H1 (cell line): ENCODE data around the gene LRRC8D. TPM values are rescaled to one million over a fixed set of nuclear protein-coding genes. Genes with fewer than 3 reads are reported as not detected.

ENCODE experiments used
- CTCF ChIA-PET: fragments of 300-600 bp; sonication (Branson Sonifier 250); formaldehyde crosslinking; loops from one replicate; lab custom pipeline; 2021; ENCODE audit not compliant: partially characterized antibody; lab: Charles Lee
- POLR2A ChIA-PET: fragments of 300-600 bp; sonication (Branson Sonifier 250); formaldehyde crosslinking; loops from one replicate; lab custom pipeline; 2021; ENCODE audit warnings: inconsistent platforms; ENCODE audit not compliant: partially characterized antibody; lab: Charles Lee
- DNase-seq, 2 experiments: peaks; one replicate each; pipeline versions ENCODE4 v3.0.0 to v3.0.0-alpha.2; 2010 to 2022; ENCODE audit warnings: low spot score in 2 of 2, low read depth in 1 of 2, mixed read lengths in 1 of 2
- FAIRE-seq: peaks from 2 replicates; lab custom pipeline; 2011; peaks lifted over from hg19 to GRCh38; lab: Jason Lieb, UNC
- H2AFZ ChIP-seq: 2 replicates; pipeline ENCODE4 v1.8.1; 2012; ENCODE audit warnings: low read length, inconsistent platforms
- H2AK5ac ChIP-seq: 2 replicates; pipeline ENCODE4 v1.6.1; 2013; ENCODE audit warnings: low read depth, low read length
- H2BK120ac ChIP-seq: replicated peaks from 2 replicates; pipeline ENCODE3; 2013; ENCODE audit warnings: low read depth, low read length, inconsistent platforms
- H2BK12ac ChIP-seq: 2 replicates; pipeline ENCODE4 v1.6.1; 2013; ENCODE audit warnings: low read depth, low read length
- H2BK15ac ChIP-seq: 2 replicates; pipeline ENCODE4 v1.6.1; 2013; ENCODE audit warnings: low read length
- H2BK20ac ChIP-seq: 2 replicates; pipeline ENCODE4 v1.6.1; 2013; ENCODE audit warnings: low read length
- H2BK5ac ChIP-seq: 2 replicates; pipeline ENCODE4 v1.6.1; 2013; ENCODE audit warnings: low read depth, low read length
- H3K14ac ChIP-seq: 2 replicates; pipeline ENCODE4 v1.6.1; 2013; ENCODE audit warnings: inconsistent platforms; ENCODE audit not compliant: insufficient read length
- H3K18ac ChIP-seq: 2 replicates; pipeline ENCODE4 v1.6.1; 2013; ENCODE audit warnings: low read length; ENCODE audit errors: extremely low read depth
- H3K23ac ChIP-seq: 2 replicates; pipeline ENCODE4 v1.6.1; 2013; ENCODE audit warnings: inconsistent platforms; ENCODE audit not compliant: insufficient read length
- H3K23me2 ChIP-seq: 2 replicates; pipeline ENCODE4 v1.6.1; 2013; ENCODE audit warnings: low read depth, low read length
- H3K27ac ChIP-seq: 2 replicates; pipeline ENCODE4 v1.6.1; 2011; ENCODE audit warnings: low read depth, low read length, inconsistent platforms
- H3K27me3 ChIP-seq, 4 experiments: replicated peaks in 1 of 4; 1 replicate in 1 of 4; 2 replicates in 3 of 4; pipeline versions ENCODE4 v1.6.1 to v1.8.1; 2011 to 2013; ENCODE audit warnings: low read length in 3 of 4, mild to moderate bottlenecking in 3 of 4, inconsistent platforms in 2 of 4, mixed read lengths in 2 of 4, moderate library complexity in 1 of 4; ENCODE audit not compliant: control insufficient read depth in 3 of 4, insufficient read depth in 3 of 4; ENCODE audit errors: extremely low read depth in 1 of 4
- H3K36me3 ChIP-seq, 4 experiments: 2 replicates each; pipeline versions ENCODE4 v1.6.1 to v1.8.1; 2011 to 2013; ENCODE audit warnings: mild to moderate bottlenecking in 4 of 4, low read length in 3 of 4, moderate library complexity in 2 of 4, control low read depth in 1 of 4, inconsistent platforms in 1 of 4; ENCODE audit not compliant: insufficient read depth in 4 of 4, control insufficient read depth in 2 of 4
- H3K4ac ChIP-seq: replicated peaks from 2 replicates; pipeline ENCODE3; 2013; ENCODE audit warnings: low read length, low read depth, mixed read lengths, inconsistent platforms; ENCODE audit not compliant: insufficient read length
- H3K4me1 ChIP-seq, 4 experiments: replicated peaks in 1 of 4; 1 replicate in 1 of 4; 2 replicates in 3 of 4; pipeline versions ENCODE4 v1.6.1 to v1.8.1; 2011 to 2013; ENCODE audit warnings: low read length in 3 of 4, inconsistent platforms in 2 of 4, mixed read lengths in 1 of 4; ENCODE audit not compliant: insufficient read depth in 4 of 4, control insufficient read depth in 3 of 4
- H3K4me2 ChIP-seq, 2 experiments: 2 replicates each; pipeline versions ENCODE4 v1.6.1 to v1.8.1; 2011 to 2013; ENCODE audit warnings: low read depth in 2 of 2, low read length in 2 of 2, control low read depth in 1 of 2, inconsistent platforms in 1 of 2, mild to moderate bottlenecking in 1 of 2; ENCODE audit not compliant: insufficient read depth in 1 of 2
- H3K4me3 ChIP-seq, 4 experiments: fragments of 200-600, 300-600 bp in 1 of 4; sonication (generic), shearing (Covaris generic), sonication (Bioruptor Twin) in 1 of 4; 2 replicates each; pipeline versions ENCODE4 v1.5.1 to v1.8.1; 2011 to 2016; ENCODE audit warnings: low read length in 4 of 4, low read depth in 3 of 4, control low read depth in 2 of 4, inconsistent platforms in 2 of 4, mild to moderate bottlenecking in 2 of 4, mixed read lengths in 1 of 4, moderate library complexity in 1 of 4; ENCODE audit not compliant: insufficient read depth in 2 of 4; ENCODE audit errors: extremely low read depth in 1 of 4
- H3K56ac ChIP-seq: replicated peaks from 2 replicates; pipeline ENCODE3; 2013; ENCODE audit warnings: low read depth, mild to moderate bottlenecking, mixed read lengths, low read length, inconsistent platforms; ENCODE audit not compliant: insufficient read length
- H3K79me1 ChIP-seq: 2 replicates; pipeline ENCODE4 v1.6.1; 2013; ENCODE audit warnings: low read depth, low read length, control low read depth
- H3K79me2 ChIP-seq, 2 experiments: 2 replicates each; pipeline versions ENCODE4 v1.6.1 to v1.8.1; 2012 to 2013; ENCODE audit warnings: low read length in 2 of 2, mild to moderate bottlenecking in 2 of 2, inconsistent platforms in 1 of 2; ENCODE audit not compliant: insufficient read depth in 2 of 2, control insufficient read depth in 1 of 2
- H3K9ac ChIP-seq, 4 experiments: replicated peaks in 1 of 4; 1 replicate in 1 of 4; 2 replicates in 3 of 4; pipeline versions ENCODE4 v1.6.1 to v1.8.1; 2011 to 2013; ENCODE audit warnings: low read depth in 3 of 4, low read length in 3 of 4, control low read depth in 2 of 4, mild to moderate bottlenecking in 2 of 4, moderate library complexity in 2 of 4, inconsistent platforms in 1 of 4; ENCODE audit errors: extremely low read depth in 1 of 4
- H3K9me3 ChIP-seq, 2 experiments: 2 replicates each; pipeline versions ENCODE4 v1.6.1 to v1.8.1; 2012 to 2013; ENCODE audit warnings: mild to moderate bottlenecking in 2 of 2, moderate library complexity in 2 of 2, control low read depth in 1 of 2, inconsistent platforms in 1 of 2, low read depth in 1 of 2, low read length in 1 of 2, mixed read lengths in 1 of 2; ENCODE audit not compliant: insufficient read depth in 2 of 2
- H4K20me1 ChIP-seq, 2 experiments: replicated peaks in 1 of 2; 2 replicates each; pipeline versions ENCODE3 to v1.8.1; 2011 to 2013; ENCODE audit warnings: inconsistent platforms in 2 of 2, low read length in 2 of 2, mild to moderate bottlenecking in 1 of 2; ENCODE audit not compliant: insufficient read depth in 2 of 2, control insufficient read depth in 1 of 2
- H4K5ac ChIP-seq: 2 replicates; pipeline ENCODE4 v1.6.1; 2013; ENCODE audit warnings: low read length, low read depth, mixed read lengths, inconsistent platforms; ENCODE audit not compliant: insufficient read length
- H4K8ac ChIP-seq: 2 replicates; pipeline ENCODE4 v1.8.0; 2013; ENCODE audit warnings: mild to moderate bottlenecking, moderate library complexity, low read length, inconsistent platforms; ENCODE audit not compliant: insufficient read depth; ENCODE audit errors: extremely low read depth
- H4K91ac ChIP-seq: replicated peaks from 2 replicates; pipeline ENCODE3; 2013; ENCODE audit warnings: low read length, mixed read lengths, inconsistent platforms; ENCODE audit not compliant: insufficient read length
- CEBPB ChIP-seq: IDR thresholded peaks from 2 replicates; pipeline ENCODE4 v1.6.1; 2012; ENCODE audit warnings: low read depth, low read length
- CHD2 ChIP-seq: IDR thresholded peaks from 2 replicates; pipeline ENCODE4 v1.6.1; 2012; ENCODE audit warnings: low read length, improper control_type of control experiment
- JUND ChIP-seq: IDR thresholded peaks from 2 replicates; pipeline ENCODE4 v1.6.1; 2011; ENCODE audit warnings: mild to moderate bottlenecking, improper control_type of control experiment, low read length
- RAD21 ChIP-seq, 2 experiments: IDR thresholded peaks in 1 of 2; conservative IDR thresholded peaks in 1 of 2; 2 replicates each; pipeline ENCODE4 v1.6.1; 2011; ENCODE audit warnings: low read depth in 2 of 2, low read length in 2 of 2, improper control_type of control experiment in 1 of 2, inconsistent platforms in 1 of 2, mild to moderate bottlenecking in 1 of 2, moderate library complexity in 1 of 2
- TBP ChIP-seq: IDR thresholded peaks from 2 replicates; pipeline ENCODE4 v1.6.1; 2011; ENCODE audit warnings: low read depth, low read length, improper control_type of control experiment
- TEAD4 ChIP-seq: IDR thresholded peaks from 2 replicates; pipeline ENCODE4 v1.6.1; 2012; ENCODE audit warnings: low read depth, low read length, inconsistent platforms, mixed read lengths
- YY1 ChIP-seq: IDR thresholded peaks from 2 replicates; pipeline ENCODE4 v1.6.1; 2011; ENCODE audit warnings: low read depth, mild to moderate bottlenecking, low read length
- WGBS, 2 experiments: shearing (Covaris generic) in 1 of 2; methylation state at CpG; one replicate each; pipeline versions ENCODE4 v1.1.6 to v1.1.7; 2013 to 2015; ENCODE audit warnings: low lambda C conversion rate in 2 of 2, mixed read lengths in 2 of 2, inconsistent platforms in 1 of 2, low coverage in 1 of 2, missing lambda C conversion rate in 1 of 2; ENCODE audit not compliant: insufficient replicate concordance in 2 of 2, insufficient coverage in 1 of 2, insufficient read length in 1 of 2; ENCODE audit errors: extremely low coverage in 1 of 2, missing lambda C conversion rate in 1 of 2; 5-methylcytosine and 5-hydroxymethylcytosine counted together
- polyA plus RNA-seq, 7 experiments: library from polyadenylated mRNA; depleted of rRNA in 3 of 7; stranded (reverse) in 5 of 7; unstranded in 2 of 7; fragments of >200 nt in 5 of 7; fragments of 200-250 nt in 2 of 7; gene quantifications; 1 replicate in 5 of 7; 2 replicates in 1 of 7; 4 replicates in 1 of 7; pipeline versions ENCODE4 v1.2.1 to v1.2.3, GENCODE V29; 2011 to 2013; ENCODE audit warnings: missing spikeins in 2 of 7, mixed read lengths in 2 of 7
- total RNA-seq: library from RNA; stranded (reverse); fragmentation: NEBNext Ultra II Directional; extraction: Animal tissue kit (Norgen Biotek cat#: 25700); gene quantifications from 2 replicates; pipeline ENCODE4 v1.2.1, GENCODE V29; 2021
- TF ChIP-seq, protein P1 (sequence below): IDR thresholded peaks from 2 replicates; pipeline ENCODE4 v1.6.1; 2012; ENCODE audit warnings: low read length, inconsistent platforms
- TF ChIP-seq, protein P2 (sequence below): IDR thresholded peaks from 2 replicates; pipeline ENCODE4 v1.6.1; 2012; ENCODE audit warnings: inconsistent platforms

LRRC8D gene
- total and polyA plus RNA-seq, 2 of the 8 experiments (the other 6 are each of a cell fraction or from before 2014, with no cell fraction given): 42.0 to 58.5 TPM

DNA sequence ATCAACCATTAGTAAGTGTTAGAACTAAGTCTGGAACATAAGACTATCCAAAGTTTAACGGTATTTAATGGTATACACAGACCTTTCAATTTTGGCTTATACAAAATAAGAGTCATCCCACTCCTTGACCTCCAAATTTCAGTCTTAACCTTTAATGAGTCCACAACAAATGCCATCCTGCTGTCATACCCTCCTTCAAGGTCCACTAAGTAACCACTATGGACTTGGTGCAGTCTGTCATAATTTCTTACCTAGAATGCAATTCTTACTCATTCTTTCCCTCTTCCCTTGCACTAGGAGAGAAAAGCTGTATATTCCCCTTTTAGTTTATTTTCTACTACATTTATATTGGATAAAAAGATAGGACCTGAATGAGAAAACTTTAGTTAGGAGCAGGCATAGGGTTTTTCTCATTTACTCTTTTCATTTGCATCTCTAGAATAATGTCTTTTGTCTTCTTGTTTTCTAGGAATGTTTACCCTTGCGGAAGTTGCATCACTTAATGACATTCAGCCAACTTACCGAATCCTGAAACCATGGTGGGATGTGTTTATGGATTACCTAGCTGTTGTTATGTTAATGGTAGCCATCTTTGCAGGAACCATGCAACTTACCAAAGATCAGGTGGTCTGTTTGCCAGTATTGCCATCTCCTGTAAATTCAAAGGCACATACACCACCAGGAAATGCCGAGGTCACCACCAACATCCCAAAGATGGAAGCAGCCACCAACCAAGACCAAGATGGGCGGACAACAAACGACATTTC, 111.9 kb downstream of the LRRC8D start:
- ChIA-PET CTCF (interaction anchor here (0.8 to 1.1 kb wide), 5 partner anchors 9 to 128 kb away, joined by 3 to 6 read pairs (median 3); no protein-coding TSS in a partner anchor), POLR2A (interaction anchor here (1.2 to 1.8 kb wide), 8 partner anchors 9 to 112 kb away, joined by 3 to 6 read pairs (median 4); partner anchors contain the start of gene LRRC8D)
- Histone ChIP-seq H3K4me1 (peaks cover 2 to 31% (median 28%) of the 10 kb centered on the region in 4 experiments; a peak in 5 of 7 replicates), H4K8ac (no peak overlapping the region), H3K36me3 (peaks cover 3 to 29% (median 16%) of the 10 kb centered on the region in 4 experiments; a peak in 5 of 8 replicates), H3K4me2 (no peak overlapping the region; a peak in 1 of 4 replicates), H4K91ac (no peak overlapping the region), H3K79me1 (no peaks in the 10 kb centered on the region), H4K5ac (no peak overlapping the region), H3K27me3 (no peaks in the 10 kb centered on the region), H3K9ac (no peak overlapping the region), H3K56ac (no peak overlapping the region), H3K9me3 (peaks cover 0 to 4% of the 10 kb centered on the region in 2 experiments; a peak in 1 of 4 replicates), H3K27ac (peak overlapping the region; percentile 7; the same call in 1 of the 2 replicates), H3K23me2 (no peaks in the 10 kb centered on the region), H2BK12ac (peak overlapping the region; percentile 32; the same call in 1 of the 2 replicates), H3K79me2 (peaks cover 0 to 3% of the 10 kb centered on the region in 2 experiments; a peak in 1 of 4 replicates), H2BK20ac (0 out of 2 replicates have a peak overlapping the region, but pooled peaks have one; percentile 9), H3K18ac (no peak overlapping the region), H2BK120ac (no peak overlapping the region), H2BK15ac (no peak overlapping the region), H2BK5ac (peak overlapping the region; percentile 57; the same call in 1 of the 2 replicates), H4K20me1 (no peaks in the 10 kb centered on the region), H3K4ac (no peak overlapping the region), H3K23ac (no peak overlapping the region), H2AFZ (no peak overlapping the region), H2AK5ac (no peak overlapping the region), H3K4me3 (no peak overlapping the region), H3K14ac (no peak overlapping the region)
- DNase-seq (no peak), FAIRE-seq (no peak)
- 85% methylated on average over 6 of the region's 6 CpGs; no CpG with 5 or more reads in 1 of the 2 experiments for WGBS, 2 experiments
- TF ChIP-seq JUND (peak; percentile 37; the same call in 1 of the 2 replicates), YY1 (0 out of 2 replicates have a peak, but pooled peaks have one; percentile 53), TBP (no peak), RAD21 (IDR thresholded peaks at IDR 0.05 in 1 of 2, conservative IDR thresholded peaks at IDR 0.05 in 1 of 2; ENCODE audit: low read depth in 2 of 2, low read length in 2 of 2) (peak in 1 of 2 experiments; percentile 27; a peak in 1 of 4 replicates), TEAD4 (0 out of 2 replicates have a peak, but pooled peaks have one; percentile 25), CHD2 (no peak), CEBPB (peak; percentile 94)
- TF ChIP-seq, protein P1, sequence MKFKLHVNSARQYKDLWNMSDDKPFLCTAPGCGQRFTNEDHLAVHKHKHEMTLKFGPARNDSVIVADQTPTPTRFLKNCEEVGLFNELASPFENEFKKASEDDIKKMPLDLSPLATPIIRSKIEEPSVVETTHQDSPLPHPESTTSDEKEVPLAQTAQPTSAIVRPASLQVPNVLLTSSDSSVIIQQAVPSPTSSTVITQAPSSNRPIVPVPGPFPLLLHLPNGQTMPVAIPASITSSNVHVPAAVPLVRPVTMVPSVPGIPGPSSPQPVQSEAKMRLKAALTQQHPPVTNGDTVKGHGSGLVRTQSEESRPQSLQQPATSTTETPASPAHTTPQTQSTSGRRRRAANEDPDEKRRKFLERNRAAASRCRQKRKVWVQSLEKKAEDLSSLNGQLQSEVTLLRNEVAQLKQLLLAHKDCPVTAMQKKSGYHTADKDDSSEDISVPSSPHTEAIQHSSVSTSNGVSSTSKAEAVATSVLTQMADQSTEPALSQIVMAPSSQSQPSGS: peak; percentile 66; the same call in 1 of the 2 replicates
- TF ChIP-seq, protein P2, sequence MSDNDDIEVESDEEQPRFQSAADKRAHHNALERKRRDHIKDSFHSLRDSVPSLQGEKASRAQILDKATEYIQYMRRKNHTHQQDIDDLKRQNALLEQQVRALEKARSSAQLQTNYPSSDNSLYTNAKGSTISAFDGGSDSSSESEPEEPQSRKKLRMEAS: 0 out of 2 replicates have a peak, but pooled peaks have one; percentile 31
